Loucy (cell line): ENCODE measurements around the gene SRRD.

Experiments
- CTCF ChIP-seq: fragments of 200-600 bp; sonication (generic); conservative IDR thresholded peaks from 2 replicates; pipeline ENCODE4 v1.5.1; 2014; ENCODE audit warnings: mild to moderate bottlenecking, antibody characterized with exemption, low read length
- EZH2phosphoT487 ChIP-seq: fragments of 200-600 bp; IDR thresholded peaks from 2 replicates; pipeline ENCODE4 v1.6.1; 2018; ENCODE audit warnings: antibody characterized with exemption, mild to moderate bottlenecking, moderate library complexity, borderline replicate concordance

- no peak for TF ChIP-seq CTCF
- TF ChIP-seq EZH2phosphoT487, result no peak
These were observed 8.5 kb downstream of the SRRD start for GRCh38 chr22:26492220-26492619.
